GM12892 (cell line): ENCODE measurements around the gene GYPC.

Experiments
- POLR2AphosphoS5 ChIP-seq: IDR thresholded peaks from 2 replicates; pipeline ENCODE4 v1.6.1; 2011; ENCODE audit warnings: low read depth, low read length, control low read depth
- TAF1 ChIP-seq: IDR thresholded peaks from 2 replicates; pipeline ENCODE4 v1.6.1; 2011; ENCODE audit warnings: low read depth, mild to moderate bottlenecking, control low read depth, low read length, borderline replicate concordance

DNA sequence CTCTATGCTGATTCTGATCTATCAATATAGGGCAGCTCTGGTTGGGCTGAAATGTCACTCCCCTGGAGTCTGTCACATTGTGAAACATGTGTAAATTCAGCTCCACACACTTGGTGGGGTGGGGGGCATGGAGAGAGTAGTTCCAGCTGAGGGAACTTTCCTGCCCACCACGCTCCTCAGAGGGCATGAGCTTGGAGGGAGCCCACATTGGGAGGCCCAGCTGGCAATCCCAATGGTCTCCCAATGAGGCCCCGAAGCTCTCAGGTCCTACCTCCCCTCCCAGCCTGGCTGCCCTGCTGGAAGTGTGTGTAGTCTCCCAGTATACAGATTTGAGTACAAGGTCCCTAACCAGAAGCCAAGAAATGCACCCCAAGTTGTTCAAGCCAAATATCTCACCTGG lies 31.5 kb downstream of the GYPC start:
- TF ChIP-seq TAF1 (no peak), POLR2AphosphoS5 (no peak)
